ENCODE measurements around the gene UBAC1. TPM values are rescaled to one million over a fixed set of nuclear protein-coding genes. Genes with fewer than 3 reads are reported as not detected.

UBAC1 gene
- 42.3 TPM for total RNA-seq
- polyA plus RNA-seq, result 73.6 TPM
- long read RNA-seq, donor 1, partial matches to known transcripts, result 0 of 1 reads
- long read RNA-seq, donor 1, other reads (novel, unspliced or antisense), result 0 of 1 reads
- long read RNA-seq, donor 2, result 0 reads
- long read RNA-seq, donor 3, transcript UBAC1-201 (10 exons, 1,867 nt), result major isoform, 21 of 49 reads
- long read RNA-seq, donor 3, partial matches to known transcripts, result 26 of 49 reads
- long read RNA-seq, donor 3, other reads (novel, unspliced or antisense), result 0 of 49 reads
- long read RNA-seq, donor 4, partial matches to known transcripts, result 18 of 22 reads
- long read RNA-seq, donor 4, other reads (novel, unspliced or antisense), result 0 of 22 reads
- long read RNA-seq, donor 5, transcript UBAC1-201 (10 exons, 1,867 nt), result major isoform, 32 of 61 reads
- long read RNA-seq, donor 5, partial matches to known transcripts, result 26 of 61 reads
- long read RNA-seq, donor 5, other reads (novel, unspliced or antisense), result 0 of 61 reads
- long read RNA-seq, donor 6, transcript UBAC1-201 (10 exons, 1,867 nt), result major isoform, 9 of 10 reads
- long read RNA-seq, donor 6, partial matches to known transcripts, result 0 of 10 reads
- long read RNA-seq, donor 6, other reads (novel, unspliced or antisense), result 0 of 10 reads
- long read RNA-seq, donor 7, transcript UBAC1-201 (10 exons, 1,867 nt), result major isoform, 8 of 8 reads
- long read RNA-seq, donor 7, partial matches to known transcripts, result 0 of 8 reads
- long read RNA-seq, donor 7, other reads (novel, unspliced or antisense), result 0 of 8 reads
- long read RNA-seq, donor 8, partial matches to known transcripts, result 0 of 4 reads
- long read RNA-seq, donor 8, other reads (novel, unspliced or antisense), result 0 of 4 reads
- long read RNA-seq, donor 9, transcript UBAC1-201 (10 exons, 1,867 nt), result major isoform, 9 of 10 reads
- long read RNA-seq, donor 9, partial matches to known transcripts, result 0 of 10 reads
- long read RNA-seq, donor 9, other reads (novel, unspliced or antisense), result 0 of 10 reads
- long read RNA-seq, donor 10, transcript UBAC1-201 (10 exons, 1,867 nt), result major isoform, 9 of 14 reads
- long read RNA-seq, donor 10, partial matches to known transcripts, result 5 of 14 reads
- long read RNA-seq, donor 10, other reads (novel, unspliced or antisense), result 0 of 14 reads

GRCh38 chr9:135961277-135961715 lies at the start of gene UBAC1:
Gene UBAC1, minus strand, starts transcription at chr9:135961373. Its CDS starts 211 bp downstream, at chr9:135961162.
- H3K4me1 ChIP-seq (ENCODE audit: control insufficient read depth in 2 of 2, insufficient read depth in 2 of 2, low read length in 2 of 2), result peaks cover 3 to 24% of the 10 kb centered on the region in 2 donors
- DNase-seq (ENCODE audit: low read depth in 6 of 9, low spot score in 9 of 9), result peak; percentile 79 to 97 (median 91)
- no peaks in the 10 kb centered on the region for H3K9me3 ChIP-seq (ENCODE audit: control insufficient read depth in 2 of 2, insufficient read depth in 1 of 2, low read length in 1 of 2)
- peak within 1 kb of the TSS; percentile 32 to 67 for H3K27ac ChIP-seq (ENCODE audit: low read depth in 1 of 2, low read length in 1 of 2)
- H3K36me3 ChIP-seq (ENCODE audit: control insufficient read depth in 2 of 2, insufficient read depth in 2 of 2, low read length in 1 of 2), result peaks cover 0 to 4% of the 10 kb centered on the region in 2 donors
- peak within 1 kb of the TSS; percentile 65 to 74 for H3K4me3 ChIP-seq (ENCODE audit: low read length in 2 of 2)
- under 1% methylated on average over 53 of the region's 53 CpGs for WGBS
- peaks cover 0 to 25% of the 10 kb centered on the region in 2 donors for H3K27me3 ChIP-seq (ENCODE audit: control insufficient read depth in 2 of 2, insufficient read depth in 1 of 2, low read length in 1 of 2)

DNA sequence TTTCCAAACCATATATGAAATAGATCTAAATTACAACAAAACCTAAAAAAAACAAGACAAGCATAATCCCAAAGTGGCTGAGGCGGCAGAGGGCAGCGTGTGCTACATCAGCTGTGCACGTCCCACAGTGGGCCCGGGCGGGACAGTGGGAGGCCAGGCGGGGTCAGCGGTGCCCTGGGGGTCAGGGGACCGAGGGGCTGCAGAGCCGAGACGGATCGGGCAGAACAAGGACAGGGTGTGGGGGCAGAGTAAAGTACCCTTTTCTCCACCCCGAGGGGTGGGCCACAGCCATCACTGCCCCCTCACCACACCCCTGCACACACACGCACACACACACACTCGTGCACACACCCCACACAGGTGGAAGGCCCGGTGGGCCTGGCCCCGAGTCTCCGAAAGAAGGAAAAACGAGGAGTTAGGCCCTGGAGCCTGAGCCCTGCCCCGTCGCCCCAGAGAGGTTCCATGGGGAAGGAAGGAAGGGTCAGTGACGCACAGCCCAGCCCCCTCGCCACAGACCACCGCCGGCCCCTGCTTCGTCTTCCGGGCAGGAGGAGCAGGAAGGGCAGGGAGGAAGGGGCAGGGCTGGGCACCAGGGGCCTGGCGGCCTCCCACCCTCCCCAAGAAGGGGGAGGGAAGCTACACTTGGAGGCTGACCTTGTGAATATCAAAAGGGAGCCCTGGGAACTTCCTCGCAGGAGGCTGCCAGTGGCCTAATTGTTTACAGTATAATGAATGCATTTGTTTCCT lies 49.6 kb upstream of the UBAC1 start:
- H3K36me3 ChIP-seq (ENCODE audit: control insufficient read depth in 2 of 2, insufficient read depth in 2 of 2, low read length in 1 of 2), result no peaks in the 10 kb centered on the region
- WGBS, result 94% methylated on average over 28 of the region's 28 CpGs
- no peak for DNase-seq (ENCODE audit: low read depth in 6 of 9, low spot score in 9 of 9)
- H3K9me3 ChIP-seq (ENCODE audit: control insufficient read depth in 2 of 2, insufficient read depth in 1 of 2, low read length in 1 of 2), result no peaks in the 10 kb centered on the region
- H3K27me3 ChIP-seq (ENCODE audit: control insufficient read depth in 2 of 2, insufficient read depth in 1 of 2, low read length in 1 of 2), result no peaks in the 10 kb centered on the region
- H3K4me3 ChIP-seq (ENCODE audit: low read length in 2 of 2), result no peak overlapping the region
- no peaks in the 10 kb centered on the region for H3K4me1 ChIP-seq (ENCODE audit: control insufficient read depth in 2 of 2, insufficient read depth in 2 of 2, low read length in 2 of 2)
- no peak overlapping the region for H3K27ac ChIP-seq (ENCODE audit: low read depth in 1 of 2, low read length in 1 of 2)

GRCh38 chr9:136010176-136010575 lies 49.0 kb upstream of the UBAC1 start:
- no peak overlapping the region for H3K27ac ChIP-seq (ENCODE audit: low read depth in 1 of 2, low read length in 1 of 2)
- no peaks in the 10 kb centered on the region for H3K36me3 ChIP-seq (ENCODE audit: control insufficient read depth in 2 of 2, insufficient read depth in 2 of 2, low read length in 1 of 2)
- WGBS, result 98% methylated on average over 17 of the region's 17 CpGs
- no peaks in the 10 kb centered on the region for H3K4me1 ChIP-seq (ENCODE audit: control insufficient read depth in 2 of 2, insufficient read depth in 2 of 2, low read length in 2 of 2)
- no peaks in the 10 kb centered on the region for H3K9me3 ChIP-seq (ENCODE audit: control insufficient read depth in 2 of 2, insufficient read depth in 1 of 2, low read length in 1 of 2)
- H3K27me3 ChIP-seq (ENCODE audit: control insufficient read depth in 2 of 2, insufficient read depth in 1 of 2, low read length in 1 of 2), result no peaks in the 10 kb centered on the region
- no peak for DNase-seq (ENCODE audit: low read depth in 6 of 9, low spot score in 9 of 9)
- no peak overlapping the region for H3K4me3 ChIP-seq (ENCODE audit: low read length in 2 of 2)

DNA sequence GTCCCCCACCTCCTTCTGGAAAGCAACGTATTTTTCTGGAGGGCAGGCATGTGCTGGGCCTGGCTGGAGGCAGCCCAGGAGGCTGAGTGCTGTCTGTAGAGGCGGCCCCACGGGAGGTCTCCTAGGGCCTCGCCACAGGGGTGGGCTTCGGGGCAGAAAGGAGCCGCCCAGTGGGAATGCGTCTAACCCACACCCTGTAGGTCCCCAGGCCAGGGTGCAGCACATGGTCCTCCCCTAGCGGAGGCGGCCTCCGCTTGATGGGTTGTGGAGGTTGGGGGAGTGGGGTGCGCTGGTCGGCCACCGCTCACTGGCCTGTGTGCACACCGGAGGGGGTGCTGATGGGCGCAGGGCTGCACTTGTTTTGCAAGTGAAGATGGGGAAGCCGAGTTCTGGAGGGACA lies 48.3 kb upstream of the UBAC1 start:
- WGBS, result 92% methylated on average over 16 of the region's 16 CpGs
- Histone ChIP-seq H3K27ac (ENCODE audit: low read depth in 1 of 2, low read length in 1 of 2) (no peak overlapping the region), H3K27me3 (ENCODE audit: control insufficient read depth in 2 of 2, insufficient read depth in 1 of 2, low read length in 1 of 2) (no peaks in the 10 kb centered on the region), H3K4me3 (ENCODE audit: low read length in 2 of 2) (no peak overlapping the region), H3K4me1 (ENCODE audit: control insufficient read depth in 2 of 2, insufficient read depth in 2 of 2, low read length in 2 of 2) (no peaks in the 10 kb centered on the region), H3K9me3 (ENCODE audit: control insufficient read depth in 2 of 2, insufficient read depth in 1 of 2, low read length in 1 of 2) (no peaks in the 10 kb centered on the region), H3K36me3 (ENCODE audit: control insufficient read depth in 2 of 2, insufficient read depth in 2 of 2, low read length in 1 of 2) (no peaks in the 10 kb centered on the region)
- DNase-seq (ENCODE audit: low read depth in 6 of 9, low spot score in 9 of 9), result no peak

GRCh38 chr9:136008693-136008997 lies 47.5 kb upstream of the UBAC1 start:
- no peak for DNase-seq (ENCODE audit: low read depth in 6 of 9, low spot score in 9 of 9)
- Histone ChIP-seq H3K4me1 (ENCODE audit: control insufficient read depth in 2 of 2, insufficient read depth in 2 of 2, low read length in 2 of 2) (no peaks in the 10 kb centered on the region), H3K27ac (ENCODE audit: low read depth in 1 of 2, low read length in 1 of 2) (no peak overlapping the region), H3K36me3 (ENCODE audit: control insufficient read depth in 2 of 2, insufficient read depth in 2 of 2, low read length in 1 of 2) (no peaks in the 10 kb centered on the region), H3K9me3 (ENCODE audit: control insufficient read depth in 2 of 2, insufficient read depth in 1 of 2, low read length in 1 of 2) (no peaks in the 10 kb centered on the region), H3K27me3 (ENCODE audit: control insufficient read depth in 2 of 2, insufficient read depth in 1 of 2, low read length in 1 of 2) (no peaks in the 10 kb centered on the region), H3K4me3 (ENCODE audit: low read length in 2 of 2) (no peak overlapping the region)
- WGBS, result 98% methylated on average over 21 of the region's 21 CpGs

DNA sequence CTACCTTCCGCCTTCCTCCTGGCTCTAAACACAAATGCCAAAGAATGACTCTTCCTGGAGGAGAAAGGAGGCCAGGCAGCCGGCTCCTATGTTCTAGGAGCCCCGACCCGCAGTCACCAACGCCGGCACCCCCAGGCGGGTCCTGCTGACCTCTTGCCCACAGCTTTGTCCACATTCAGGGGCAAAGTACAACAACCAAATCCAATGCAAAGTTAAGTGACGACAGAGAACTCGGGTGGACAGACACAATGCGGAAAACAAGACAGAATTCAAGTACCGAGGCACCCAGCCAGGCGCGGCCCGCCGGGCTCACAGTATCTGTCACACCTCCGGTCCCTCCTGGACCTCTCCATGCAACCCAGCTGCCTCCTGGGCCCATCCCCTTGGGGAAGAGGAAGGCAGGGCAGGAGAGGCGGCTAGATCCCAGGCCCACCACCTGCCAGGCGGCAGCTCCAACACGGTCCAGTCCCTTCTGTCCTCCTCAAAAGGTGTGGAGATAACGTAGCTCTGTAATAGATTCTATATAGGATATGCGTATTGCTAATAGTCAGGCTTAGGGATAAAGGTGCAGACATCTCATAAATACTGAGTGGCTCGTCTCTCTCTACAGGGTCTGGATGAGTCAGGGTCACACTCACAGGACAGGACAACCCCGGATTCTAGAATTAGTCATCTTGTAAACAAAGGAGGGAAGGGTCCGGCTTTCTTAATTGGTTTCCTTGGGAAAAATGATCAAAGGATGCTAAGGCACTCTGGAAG lies 46.9 kb upstream of the UBAC1 start:
- H3K4me1 ChIP-seq (ENCODE audit: control insufficient read depth in 2 of 2, insufficient read depth in 2 of 2, low read length in 2 of 2), result no peaks in the 10 kb centered on the region
- H3K4me3 ChIP-seq (ENCODE audit: low read length in 2 of 2), result no peak overlapping the region
- DNase-seq (ENCODE audit: low read depth in 6 of 9, low spot score in 9 of 9), result no peak
- WGBS, result 97% methylated on average over 24 of the region's 24 CpGs
- no peaks in the 10 kb centered on the region for H3K36me3 ChIP-seq (ENCODE audit: control insufficient read depth in 2 of 2, insufficient read depth in 2 of 2, low read length in 1 of 2)
- H3K9me3 ChIP-seq (ENCODE audit: control insufficient read depth in 2 of 2, insufficient read depth in 1 of 2, low read length in 1 of 2), result no peaks in the 10 kb centered on the region
- H3K27me3 ChIP-seq (ENCODE audit: control insufficient read depth in 2 of 2, insufficient read depth in 1 of 2, low read length in 1 of 2), result no peaks in the 10 kb centered on the region
- H3K27ac ChIP-seq (ENCODE audit: low read depth in 1 of 2, low read length in 1 of 2), result no peak overlapping the region

- H3K27me3 ChIP-seq (ENCODE audit: control insufficient read depth in 2 of 2, insufficient read depth in 1 of 2, low read length in 1 of 2), result no peaks in the 10 kb centered on the region
- no peak overlapping the region for H3K27ac ChIP-seq (ENCODE audit: low read depth in 1 of 2, low read length in 1 of 2)
- 96% methylated on average over 36 of the region's 36 CpGs for WGBS
- no peaks in the 10 kb centered on the region for H3K36me3 ChIP-seq (ENCODE audit: control insufficient read depth in 2 of 2, insufficient read depth in 2 of 2, low read length in 1 of 2)
- no peaks in the 10 kb centered on the region for H3K4me1 ChIP-seq (ENCODE audit: control insufficient read depth in 2 of 2, insufficient read depth in 2 of 2, low read length in 2 of 2)
- no peak overlapping the region for H3K4me3 ChIP-seq (ENCODE audit: low read length in 2 of 2)
- no peaks in the 10 kb centered on the region for H3K9me3 ChIP-seq (ENCODE audit: control insufficient read depth in 2 of 2, insufficient read depth in 1 of 2, low read length in 1 of 2)
- DNase-seq (ENCODE audit: low read depth in 6 of 9, low spot score in 9 of 9), result no peak
These were observed 46.2 kb upstream of the UBAC1 start for GRCh38 chr9:136007276-136007933.

DNA sequence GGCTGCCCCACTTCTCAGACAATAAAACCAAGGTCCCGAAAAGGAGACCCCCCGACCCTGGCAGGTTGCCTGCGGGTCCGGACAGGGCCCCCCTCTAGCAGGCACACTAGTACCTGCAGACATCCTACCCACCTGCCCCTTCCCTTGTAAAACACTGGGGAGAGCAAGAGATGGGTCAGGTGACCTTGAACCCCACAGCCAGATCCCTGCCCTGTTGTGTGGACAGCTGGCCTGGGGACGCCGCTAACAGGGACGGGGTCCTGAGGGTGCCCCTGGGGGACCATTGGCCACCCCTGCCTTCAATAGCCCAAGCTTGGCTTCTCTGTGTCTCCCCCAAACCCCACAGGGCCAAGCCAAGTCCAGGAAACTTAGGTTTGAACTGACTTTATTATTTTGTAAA lies 45.0 kb upstream of the UBAC1 start:
- Histone ChIP-seq H3K27ac (ENCODE audit: low read depth in 1 of 2, low read length in 1 of 2) (no peak overlapping the region), H3K4me3 (ENCODE audit: low read length in 2 of 2) (no peak overlapping the region), H3K4me1 (ENCODE audit: control insufficient read depth in 2 of 2, insufficient read depth in 2 of 2, low read length in 2 of 2) (no peaks in the 10 kb centered on the region), H3K36me3 (ENCODE audit: control insufficient read depth in 2 of 2, insufficient read depth in 2 of 2, low read length in 1 of 2) (no peaks in the 10 kb centered on the region), H3K9me3 (ENCODE audit: control insufficient read depth in 2 of 2, insufficient read depth in 1 of 2, low read length in 1 of 2) (no peaks in the 10 kb centered on the region), H3K27me3 (ENCODE audit: control insufficient read depth in 2 of 2, insufficient read depth in 1 of 2, low read length in 1 of 2) (no peaks in the 10 kb centered on the region)
- no peak for DNase-seq (ENCODE audit: low read depth in 6 of 9, low spot score in 9 of 9)
- 95% methylated on average over 7 of the region's 7 CpGs for WGBS

Data from thymus (tissue), 14 donors.